ENCODE measurements around the gene MBOAT1.
"Not testable (repeated sequence)": the region's sequence is repeated elsewhere in the genome, so short reads cannot be mapped to it uniquely, and the experiment has no call there.

The MBOAT1 gene

DNA sequence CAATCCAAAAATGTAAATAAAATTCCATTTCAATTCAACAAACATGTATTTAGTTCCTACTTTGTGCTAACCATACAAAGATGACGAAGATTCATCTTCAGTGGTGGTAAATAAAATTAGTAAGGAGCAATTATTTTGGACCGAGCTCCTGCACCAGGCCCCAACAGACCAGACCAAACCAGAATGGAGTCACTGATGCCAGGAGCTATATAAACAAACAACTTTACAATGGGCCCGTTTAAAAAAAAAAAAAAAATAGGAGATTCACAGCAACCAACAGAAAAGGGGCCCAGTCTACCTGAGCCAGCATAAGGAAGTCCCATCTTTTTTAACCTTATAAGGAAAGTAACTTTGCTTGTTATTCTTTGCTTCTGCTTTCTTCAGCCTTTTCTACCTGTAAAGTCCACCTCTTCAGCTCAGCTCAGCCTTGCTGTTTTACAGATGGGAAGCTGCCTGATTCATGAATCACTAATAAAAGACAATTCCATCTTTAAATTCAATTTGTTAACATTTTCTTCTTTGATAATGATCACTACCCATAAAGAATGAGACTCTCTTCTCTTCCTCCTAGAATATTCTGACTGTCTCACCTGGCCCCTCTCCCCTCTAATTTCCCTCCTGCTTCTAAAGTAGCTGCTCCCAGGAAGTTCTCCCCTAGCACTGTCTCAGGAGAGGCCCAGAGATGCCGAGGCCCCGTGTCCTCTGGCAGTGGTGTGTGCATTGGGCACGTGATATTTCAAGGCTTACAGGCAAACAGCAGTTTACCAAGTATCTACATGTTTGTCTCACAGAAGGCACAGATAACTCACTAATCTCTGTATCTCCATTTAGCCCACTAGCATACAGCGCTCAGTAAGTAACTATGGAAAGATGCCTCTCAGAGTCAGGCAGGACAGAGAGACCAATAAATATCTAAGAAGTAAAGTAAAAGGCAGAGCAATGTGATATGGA lies 8.4 kb downstream of the MBOAT1 start:
- DNase-seq (ENCODE audit: low spot score): no peak

DNA sequence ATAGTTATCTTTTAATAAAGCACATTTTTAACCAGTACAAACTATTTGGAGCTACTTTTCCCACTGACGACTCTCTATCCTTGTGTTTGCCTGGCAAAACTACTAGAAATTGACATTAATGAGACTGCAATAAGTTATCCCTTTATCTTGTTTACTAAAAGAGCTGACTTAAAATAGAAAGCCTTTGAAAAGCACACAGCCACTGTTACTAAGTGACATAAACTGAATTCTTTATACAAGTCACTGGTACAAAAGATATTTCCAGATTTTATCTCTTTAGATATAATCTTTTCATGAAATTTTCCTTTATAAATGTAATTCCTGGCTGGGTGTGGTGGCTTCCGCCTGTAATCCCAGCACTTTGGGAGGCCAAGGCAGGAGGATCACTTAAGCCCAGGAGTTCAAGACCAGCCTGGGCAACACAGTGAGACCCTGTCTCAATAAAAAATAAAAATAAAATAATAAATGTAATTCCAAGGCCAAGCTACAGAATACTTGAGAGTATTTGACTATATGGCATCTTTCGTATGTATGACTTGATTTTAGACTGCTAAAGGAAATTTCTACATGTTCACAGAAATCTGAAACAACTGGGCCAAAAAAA lies 9.5 kb downstream of the MBOAT1 start:
- no peak for DNase-seq (ENCODE audit: low spot score)

DNA sequence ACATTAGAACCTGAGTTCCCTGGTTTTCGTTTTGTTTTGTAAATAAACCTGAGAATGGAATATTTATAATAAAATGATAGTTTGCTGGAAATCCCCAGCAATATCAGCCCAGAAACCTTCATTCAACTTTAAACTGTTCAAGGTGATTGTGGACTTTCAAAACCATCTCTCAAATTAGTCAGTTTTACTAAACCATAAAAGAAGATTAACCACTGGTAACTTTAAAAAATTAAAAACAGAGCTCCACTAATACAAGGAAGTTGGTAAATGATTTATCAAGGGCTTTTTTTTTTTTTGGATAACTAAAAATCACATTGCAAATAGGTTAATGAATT lies 10.0 kb downstream of the MBOAT1 start:
- no peak for DNase-seq (ENCODE audit: low spot score)

DNA sequence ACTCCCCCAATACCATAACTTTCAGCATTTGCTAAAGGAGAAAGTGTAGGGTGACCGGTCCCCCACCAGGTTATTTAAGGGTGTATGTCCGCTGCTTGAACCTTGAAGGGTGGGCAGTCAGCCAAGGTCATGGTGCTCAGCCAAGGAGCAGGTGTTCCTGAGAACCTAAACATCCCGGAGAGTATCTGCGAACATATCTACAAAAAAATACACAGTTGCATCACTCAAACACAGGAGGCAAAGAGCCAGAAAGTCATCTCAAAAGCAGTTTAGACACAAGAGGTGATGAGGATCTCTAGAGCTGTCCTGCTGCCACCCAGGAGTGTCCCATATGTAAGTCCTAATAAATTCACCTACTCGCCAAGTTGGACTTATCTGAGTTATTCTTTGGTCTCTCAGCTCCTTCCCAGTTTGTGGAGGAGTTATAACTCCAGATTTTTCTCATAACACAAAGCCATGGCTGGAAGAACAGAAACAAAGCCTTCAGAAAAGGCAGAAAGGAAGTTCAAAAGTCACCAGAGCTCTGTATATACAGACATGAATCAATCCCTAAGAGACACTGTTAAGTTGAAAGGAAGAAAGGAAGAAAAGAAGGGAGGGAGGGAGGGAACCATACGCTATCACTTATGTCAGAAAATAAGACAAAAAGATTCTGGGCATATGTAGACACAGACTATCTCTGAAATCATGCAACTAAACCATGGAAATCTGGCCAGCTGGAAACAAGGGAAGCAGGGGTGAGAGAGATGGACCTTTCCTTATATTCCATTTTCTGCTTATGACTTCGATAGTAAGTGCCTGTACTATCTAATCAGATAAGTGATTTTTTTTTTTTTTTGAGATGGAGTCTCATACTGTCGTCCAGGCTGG lies 11.3 kb downstream of the MBOAT1 start:
- DNase-seq (ENCODE audit: low spot score): no peak

DNA sequence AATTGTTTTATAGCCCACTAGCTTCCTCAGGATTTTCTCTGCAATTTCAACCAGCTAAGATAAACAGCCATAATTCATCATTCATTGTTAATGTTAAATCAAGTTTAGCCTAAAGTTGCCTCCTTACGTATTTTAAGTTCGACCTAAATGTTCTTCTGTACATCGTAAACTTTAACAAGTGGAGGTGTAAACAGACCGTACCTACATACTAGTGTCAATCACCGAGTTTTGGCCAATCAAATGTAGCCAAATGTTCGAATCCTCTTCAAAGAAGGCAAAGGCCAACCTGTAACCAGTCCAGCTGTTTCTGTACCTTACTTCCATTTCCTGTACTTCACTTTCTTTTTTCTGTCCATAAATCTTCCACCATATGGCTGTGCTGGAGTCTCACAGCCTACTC lies 13.5 kb downstream of the MBOAT1 start:
- no peak for DNase-seq (ENCODE audit: low spot score)

DNA sequence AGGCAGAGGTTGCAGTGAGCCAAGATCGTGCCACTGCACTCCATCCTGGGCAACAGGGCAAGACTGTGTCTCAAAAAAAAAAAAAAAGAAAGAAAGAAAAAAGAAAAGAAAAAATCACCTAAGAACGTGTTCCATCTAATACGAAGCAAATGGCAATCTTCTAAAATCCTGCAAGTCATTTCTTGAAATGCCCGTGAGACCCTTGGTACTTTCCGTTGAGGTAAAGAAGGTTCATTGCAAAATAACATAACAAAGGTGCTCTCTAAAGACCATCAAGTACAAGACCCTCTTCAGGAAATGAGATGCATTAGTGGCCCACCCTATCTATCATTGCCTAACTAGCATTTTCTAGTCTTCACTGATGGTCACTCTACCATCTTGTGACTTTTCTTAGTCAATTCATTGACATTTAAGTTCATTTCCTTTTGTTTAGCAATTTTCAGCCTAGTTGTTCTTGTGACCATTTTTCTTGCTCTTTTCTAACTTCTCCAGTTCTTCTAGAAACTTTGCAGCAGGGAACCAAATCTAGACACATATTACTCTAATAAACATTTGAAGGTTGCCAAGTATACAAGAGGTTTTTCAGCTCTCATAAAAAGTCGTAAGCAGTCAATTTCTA lies 14.0 kb downstream of the MBOAT1 start:
- DNase-seq (ENCODE audit: low spot score): no peak

DNA sequence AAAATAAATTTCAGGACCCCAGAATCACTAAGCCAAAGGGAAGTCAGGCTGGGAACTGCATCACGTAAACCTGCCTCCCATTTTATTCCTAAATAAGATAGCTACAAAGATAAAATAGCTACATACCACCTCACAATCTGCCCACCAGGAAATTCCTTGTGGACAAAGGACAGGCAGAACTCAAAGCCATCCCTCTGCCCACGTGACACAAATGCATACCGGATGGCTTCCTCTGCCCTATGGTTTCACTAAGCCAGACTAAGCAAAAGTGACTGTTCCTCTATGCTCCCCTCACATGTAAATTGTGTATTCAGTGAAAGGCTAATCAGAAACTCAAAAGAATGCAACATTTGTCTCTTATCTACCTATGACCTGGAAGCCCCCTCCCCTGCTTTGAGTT lies 15.0 kb downstream of the MBOAT1 start:
- DNase-seq (ENCODE audit: low spot score): no peak

DNA sequence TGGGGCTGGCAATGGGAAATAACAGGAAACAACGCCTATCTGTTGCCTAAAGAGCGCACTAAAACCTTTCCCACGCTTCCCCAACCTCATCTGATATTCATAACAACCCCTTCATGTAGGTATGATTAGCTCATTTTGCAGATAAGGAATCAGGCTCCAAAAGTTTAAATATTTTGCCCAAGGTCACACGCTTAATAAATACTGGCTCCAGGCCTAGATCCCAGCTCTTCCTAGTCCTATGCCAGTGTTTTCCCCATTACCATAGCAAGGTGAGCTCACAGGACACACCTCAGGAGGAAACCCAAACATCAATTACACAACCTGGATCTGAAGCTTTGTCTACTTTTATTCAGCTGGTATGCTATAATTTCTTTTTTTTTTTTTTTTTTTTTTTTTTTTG lies 19.6 kb downstream of the MBOAT1 start:
- no peak for DNase-seq (ENCODE audit: low spot score)

DNA sequence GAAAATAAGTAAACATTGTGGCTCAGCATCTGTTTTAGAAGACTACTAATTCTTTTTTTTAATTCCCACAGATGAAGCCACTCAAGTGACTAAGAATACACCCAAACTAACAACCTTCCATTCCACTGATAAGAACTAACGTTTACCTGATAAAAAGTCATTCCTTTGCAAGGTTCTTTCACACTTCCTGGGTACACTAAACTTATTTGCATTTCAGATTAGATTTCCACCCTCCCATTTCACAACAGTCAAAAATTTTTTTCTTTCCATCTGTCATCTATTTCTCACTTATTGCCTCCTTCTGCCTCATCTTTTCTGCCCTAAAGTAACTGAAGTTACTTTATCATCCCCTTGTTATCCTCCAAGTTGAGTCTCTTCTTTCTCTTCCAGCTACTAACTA lies 20.3 kb downstream of the MBOAT1 start:
- no peak for DNase-seq (ENCODE audit: low spot score)

DNA sequence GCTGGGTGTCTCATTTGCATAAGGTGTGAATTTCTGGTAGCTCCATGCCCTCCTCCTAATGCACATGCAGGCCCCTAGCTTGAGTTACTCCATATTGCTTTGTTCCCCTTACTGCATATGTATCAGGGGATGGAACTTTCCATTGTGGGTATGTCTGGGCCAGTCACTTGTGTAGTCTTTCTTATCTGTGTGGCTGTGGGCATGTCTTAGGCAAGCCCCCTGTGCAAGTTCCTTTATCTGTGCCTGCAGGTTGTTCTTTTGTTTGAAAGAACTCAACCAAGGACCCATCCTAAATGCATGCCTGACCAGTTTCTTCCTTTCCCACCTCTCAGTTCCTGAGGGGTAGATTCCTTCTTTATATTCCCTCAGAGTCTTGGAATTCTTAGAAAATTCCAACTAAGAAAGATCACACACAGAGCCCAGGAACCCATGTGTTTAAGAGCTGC lies 23.6 kb downstream of the MBOAT1 start:
- DNase-seq (ENCODE audit: low spot score): no peak

DNA sequence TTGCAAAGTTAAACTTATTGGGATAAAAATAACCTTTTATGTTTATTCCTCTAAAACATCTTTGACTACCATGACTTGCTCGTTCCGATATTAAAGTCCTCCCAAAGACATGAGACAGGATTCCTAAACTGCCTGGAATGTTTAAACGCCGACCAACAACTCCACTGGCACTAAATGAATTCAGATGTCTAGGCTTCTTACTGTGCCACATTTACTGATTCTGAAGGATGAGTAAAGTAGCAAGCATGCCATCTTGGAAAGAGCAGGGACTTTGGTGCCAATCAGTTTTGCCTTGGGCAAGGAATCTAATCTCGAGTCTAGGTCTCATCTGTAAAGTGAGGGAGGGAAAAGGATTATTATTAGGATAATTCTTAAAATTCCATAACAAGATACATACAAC lies 25.3 kb downstream of the MBOAT1 start:
- no peak for DNase-seq (ENCODE audit: low spot score)

DNA sequence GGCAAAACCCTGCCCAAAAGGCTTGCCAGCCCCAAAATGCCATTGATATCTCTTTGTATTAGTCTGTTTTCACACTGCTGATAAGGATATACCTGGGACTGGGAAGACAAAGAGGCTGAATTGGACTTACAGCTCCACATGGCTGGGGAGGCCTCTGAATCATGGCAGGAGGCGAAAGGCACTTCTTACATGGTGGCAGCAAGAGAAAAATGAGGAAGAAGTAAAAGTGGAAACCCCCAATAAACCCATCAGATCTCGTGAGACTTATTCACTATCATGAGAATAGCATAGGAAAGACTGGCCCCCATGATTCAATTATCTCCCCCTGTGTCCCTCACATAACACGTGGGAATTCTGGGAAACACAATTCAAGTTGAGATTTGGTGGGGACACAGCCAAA lies 28.6 kb downstream of the MBOAT1 start:
- DNase-seq (ENCODE audit: low spot score): no peak

DNA sequence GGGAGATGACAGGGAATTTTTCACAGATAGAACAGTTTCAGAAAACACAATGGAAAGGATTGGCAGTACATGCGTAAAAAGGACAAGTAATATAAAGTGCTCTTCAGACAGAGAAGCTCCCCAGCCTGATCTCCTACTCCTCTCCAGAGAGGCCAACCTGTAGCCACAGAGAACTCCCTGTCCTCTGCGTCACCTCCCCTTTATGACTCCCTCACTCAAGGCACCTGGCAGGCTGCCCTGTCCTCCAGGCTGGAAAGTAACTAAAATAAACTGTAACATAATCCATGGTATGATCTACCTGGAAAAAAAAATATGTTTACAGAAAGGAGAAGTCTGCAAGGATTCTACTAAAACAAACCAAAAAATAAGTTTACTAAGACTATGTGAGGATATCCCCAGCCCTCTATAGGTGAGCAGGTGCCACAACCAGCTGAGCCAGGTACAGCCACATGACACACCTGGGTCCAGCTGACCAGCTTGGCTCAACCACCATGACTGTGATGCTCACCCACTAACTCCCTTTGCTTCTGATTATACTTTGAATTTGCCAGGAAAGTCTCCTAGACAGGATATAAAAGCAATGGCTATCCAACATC lies 29.2 kb downstream of the MBOAT1 start:
- no peak for DNase-seq (ENCODE audit: low spot score)

DNA sequence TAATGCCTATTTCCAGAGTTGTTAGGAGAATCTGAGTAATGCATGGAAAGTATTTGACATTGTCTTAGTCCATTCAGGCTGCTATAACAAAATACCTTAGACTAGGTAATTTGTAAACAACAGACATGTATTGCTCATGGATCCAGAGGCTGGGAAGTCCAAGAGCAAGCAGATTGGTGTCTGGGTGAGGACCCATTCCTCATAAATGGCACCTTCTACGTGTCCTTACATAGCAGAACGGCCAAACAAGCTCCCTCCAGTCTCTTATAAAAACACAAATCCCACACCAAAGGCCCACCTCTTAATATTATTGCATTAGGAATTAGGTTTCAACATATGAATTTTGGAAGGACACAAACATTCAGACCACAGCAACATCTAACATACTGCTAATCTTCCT lies 30.2 kb downstream of the MBOAT1 start:
- no peak for DNase-seq (ENCODE audit: low spot score)

DNA sequence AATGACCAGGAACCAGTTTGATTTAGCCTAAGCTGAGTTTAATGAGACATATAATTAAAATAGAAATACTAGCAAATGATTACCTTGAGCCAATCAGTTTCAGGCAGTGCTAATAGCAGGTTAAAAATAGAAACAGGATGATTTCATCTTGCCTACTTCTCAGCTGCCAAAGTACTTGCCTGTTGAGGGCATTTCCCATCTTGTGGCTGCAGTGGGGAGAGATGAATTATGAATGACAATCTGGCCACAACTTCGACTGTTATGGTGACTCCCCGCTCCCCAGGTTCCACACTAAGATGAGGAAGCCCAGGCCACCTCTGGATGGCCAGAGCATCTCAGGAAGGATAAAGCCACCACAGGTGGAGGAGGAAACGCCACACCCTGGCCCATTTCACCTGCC lies 31.3 kb downstream of the MBOAT1 start:
- DNase-seq (ENCODE audit: low spot score): no peak

DNA sequence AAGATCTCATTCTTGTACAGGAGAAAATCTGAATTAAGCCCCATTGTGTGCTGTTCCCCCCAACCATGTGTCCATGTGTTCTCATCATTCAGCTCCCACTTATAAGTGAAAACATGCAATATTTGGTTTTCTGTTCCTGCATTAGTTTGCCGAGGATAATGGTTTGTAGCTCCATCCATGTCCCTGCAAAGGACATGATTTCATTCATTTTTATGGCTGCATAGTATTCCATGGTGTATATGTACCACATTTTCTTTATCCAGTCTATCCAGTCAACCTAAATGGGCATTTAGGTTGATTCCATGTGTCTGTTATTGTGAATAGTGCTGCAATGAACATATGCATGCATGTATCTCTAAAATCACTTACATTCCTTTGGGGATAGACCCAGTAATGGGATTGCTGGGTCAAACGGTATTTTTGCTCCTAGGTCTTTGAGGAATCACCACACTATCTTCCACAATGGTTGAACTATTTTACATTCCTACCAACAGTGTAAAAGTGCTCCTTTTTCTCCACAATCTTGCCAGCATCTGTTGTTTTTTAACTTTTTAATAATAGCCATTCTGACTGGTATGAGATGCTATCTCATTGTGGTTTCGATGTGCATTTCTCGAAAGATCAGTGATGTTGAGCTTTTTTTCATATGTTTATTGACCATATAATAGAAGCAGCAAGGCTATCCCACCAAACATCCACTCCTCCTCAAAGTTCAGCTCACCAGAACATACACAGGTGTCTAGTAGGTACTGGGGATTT lies 32.8 kb downstream of the MBOAT1 start:
- not testable (repeated sequence) for DNase-seq (ENCODE audit: low spot score)

DNA sequence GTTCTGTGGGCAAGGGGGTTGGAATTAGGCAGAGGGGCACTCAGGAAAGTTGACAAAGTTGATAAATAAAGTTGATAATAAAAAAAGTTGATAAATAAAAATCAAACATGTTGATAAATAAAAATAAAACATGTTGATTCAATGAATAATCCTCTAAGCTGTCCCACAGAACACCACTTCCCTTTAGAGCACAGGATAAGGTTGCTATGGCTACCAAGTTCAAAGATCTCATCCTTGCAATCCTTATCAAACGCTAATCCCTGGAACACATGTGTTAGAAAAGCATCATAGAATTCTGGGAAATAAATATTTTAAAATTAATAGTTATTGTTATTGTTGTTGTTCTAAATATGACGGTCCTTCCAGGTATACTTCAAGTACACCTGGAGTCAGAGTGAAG lies 33.9 kb downstream of the MBOAT1 start:
- DNase-seq (ENCODE audit: low spot score): no peak

DNA sequence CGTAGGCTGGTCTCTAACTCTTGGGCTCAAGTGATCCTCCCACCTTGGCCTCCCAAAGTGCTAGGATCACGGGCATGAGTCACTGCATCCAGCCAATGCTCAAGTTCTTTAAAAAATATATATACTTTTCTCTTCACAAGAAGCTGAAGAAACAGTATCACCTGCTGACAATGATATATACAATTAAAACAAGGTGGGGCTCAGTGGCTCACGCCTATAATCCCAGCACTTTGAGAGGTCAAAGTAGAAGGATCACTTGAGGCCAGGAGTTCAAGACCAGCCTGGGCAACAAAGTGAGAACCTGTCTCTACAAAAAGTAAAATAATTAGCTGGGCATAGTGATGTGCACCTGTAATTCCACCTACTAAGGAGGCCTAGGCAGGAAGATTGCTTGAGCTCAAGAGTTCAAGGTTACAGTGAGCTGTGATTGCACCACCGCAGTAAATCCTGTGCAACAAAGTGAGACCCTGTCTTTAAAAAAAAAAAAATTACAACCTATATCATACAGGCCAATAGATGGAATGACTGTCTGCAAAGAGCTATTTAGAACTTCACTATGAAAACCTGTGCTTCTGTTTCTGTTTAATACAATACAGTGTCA lies 36.4 kb downstream of the MBOAT1 start:
- DNase-seq (ENCODE audit: low spot score): no peak

DNA sequence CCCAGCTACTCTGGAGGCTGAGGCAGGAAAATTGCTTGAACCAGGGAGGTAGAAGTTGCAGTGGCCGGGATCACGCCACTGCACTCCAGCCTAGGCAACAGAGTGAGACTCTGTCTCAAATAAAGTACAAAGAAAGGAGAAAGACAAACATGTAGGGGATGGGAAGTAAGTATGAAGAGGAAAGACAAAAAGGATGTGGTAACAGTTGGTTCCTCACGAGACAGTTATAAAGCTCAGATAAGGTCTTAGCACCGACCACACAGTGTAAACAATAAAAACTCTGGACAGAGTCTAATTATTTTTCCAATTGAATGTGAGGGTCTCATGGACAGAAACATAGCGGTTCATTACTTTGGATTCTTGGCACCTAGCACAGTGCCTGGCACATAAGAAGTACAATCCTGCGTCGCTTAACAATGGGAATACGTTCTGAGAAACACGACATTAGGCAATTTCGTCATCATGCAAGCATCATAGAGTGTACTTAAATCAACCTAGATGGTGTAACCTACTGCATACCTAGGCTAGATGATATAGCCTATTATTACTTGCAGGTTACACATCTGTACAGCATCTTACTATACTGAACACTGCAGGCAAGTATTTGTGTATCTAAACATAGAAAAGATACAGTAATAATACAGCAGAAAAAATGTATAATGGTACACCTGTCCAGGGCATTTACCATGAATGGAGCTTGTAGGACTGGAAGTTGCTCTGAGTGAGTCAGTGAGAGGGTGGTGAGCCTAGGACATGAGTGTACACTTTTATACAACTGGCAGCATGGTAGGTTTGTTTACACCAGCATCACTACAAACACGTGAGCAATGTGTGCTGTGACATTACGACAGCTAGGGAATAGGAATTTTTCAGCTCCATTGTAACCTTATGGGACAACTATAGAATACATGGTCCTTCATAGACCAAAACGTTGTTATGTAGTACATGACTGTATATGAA lies 38.2 kb downstream of the MBOAT1 start:
- no peak for DNase-seq (ENCODE audit: low spot score)
